Muscle layer of colon (tissue), 2 donors: ENCODE results near the gene AMMECR1L.
"Not testable (repeated sequence)": the region's sequence is repeated elsewhere in the genome, so short reads cannot be mapped to it uniquely, and the experiment has no call there.

Experiments
- H3K27ac ChIP-seq: one replicate; pipeline ENCODE4 v1.7.0; 2013; ENCODE audit warnings: low read depth, mild to moderate bottlenecking, low read length, moderate library complexity
- H3K27me3 ChIP-seq, 2 donors: one replicate each; pipeline ENCODE4 v1.7.0; 2013; ENCODE audit warnings: low read length in 2 of 2, mild to moderate bottlenecking in 2 of 2; ENCODE audit not compliant: insufficient read depth in 2 of 2, control insufficient read depth in 1 of 2
- H3K36me3 ChIP-seq: one replicate; pipeline ENCODE4 v1.7.0; 2013; ENCODE audit warnings: mild to moderate bottlenecking, low read length; ENCODE audit not compliant: insufficient read depth
- H3K4me1 ChIP-seq: one replicate; pipeline ENCODE4 v1.7.0; 2013; ENCODE audit warnings: mild to moderate bottlenecking, low read length; ENCODE audit not compliant: insufficient read depth
- H3K4me3 ChIP-seq, 2 donors: one replicate each; pipeline ENCODE4 v1.7.0; 2013; ENCODE audit warnings: low read length in 2 of 2, low read depth in 1 of 2, mild to moderate bottlenecking in 1 of 2, moderate library complexity in 1 of 2
- H3K9ac ChIP-seq: one replicate; pipeline ENCODE4 v1.7.0; 2013; ENCODE audit warnings: low read length
- H3K9me3 ChIP-seq: one replicate; pipeline ENCODE4 v1.7.0; 2013; ENCODE audit warnings: mild to moderate bottlenecking, low read length
- donor health status: abdominal sarcoma.
- donor health status: Adenocarcinoma of cecum.

Gene AMMECR1L

DNA sequence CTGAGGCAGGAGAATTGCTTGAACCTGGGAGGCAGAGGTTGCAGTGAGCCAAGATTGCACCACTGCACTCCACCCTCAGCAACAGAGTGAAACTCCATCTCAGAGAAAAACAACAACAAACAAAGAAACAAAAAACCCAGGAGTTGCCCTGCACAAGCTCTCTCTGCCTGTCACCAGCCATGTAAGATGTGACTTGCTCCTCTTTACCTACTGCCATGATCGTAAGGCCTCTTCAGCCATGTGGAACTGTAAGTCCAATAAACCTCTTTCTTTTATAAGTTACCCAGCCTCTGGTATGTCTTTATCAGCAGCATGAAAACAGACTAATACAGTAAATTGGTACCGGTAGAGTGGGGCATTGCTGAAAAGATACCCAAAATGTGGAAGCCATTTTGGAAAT lies 59.0 kb downstream of the AMMECR1L start:
- not testable (repeated sequence) for H3K27ac ChIP-seq, H3K4me3 ChIP-seq, H3K9me3 ChIP-seq, H3K9ac ChIP-seq, H3K36me3 ChIP-seq, H3K27me3 ChIP-seq, H3K4me1 ChIP-seq

GRCh38 chr2:127826047-127826446 lies 59.7 kb downstream of the AMMECR1L start:
- no peaks in the 10 kb centered on the region for H3K36me3 ChIP-seq
- no peak overlapping the region for H3K4me3 ChIP-seq
- H3K9ac ChIP-seq = no peak overlapping the region
- no peak overlapping the region for H3K27ac ChIP-seq
- H3K4me1 ChIP-seq = no peaks in the 10 kb centered on the region
- no peaks in the 10 kb centered on the region for H3K9me3 ChIP-seq
- no peaks in the 10 kb centered on the region for H3K27me3 ChIP-seq

DNA sequence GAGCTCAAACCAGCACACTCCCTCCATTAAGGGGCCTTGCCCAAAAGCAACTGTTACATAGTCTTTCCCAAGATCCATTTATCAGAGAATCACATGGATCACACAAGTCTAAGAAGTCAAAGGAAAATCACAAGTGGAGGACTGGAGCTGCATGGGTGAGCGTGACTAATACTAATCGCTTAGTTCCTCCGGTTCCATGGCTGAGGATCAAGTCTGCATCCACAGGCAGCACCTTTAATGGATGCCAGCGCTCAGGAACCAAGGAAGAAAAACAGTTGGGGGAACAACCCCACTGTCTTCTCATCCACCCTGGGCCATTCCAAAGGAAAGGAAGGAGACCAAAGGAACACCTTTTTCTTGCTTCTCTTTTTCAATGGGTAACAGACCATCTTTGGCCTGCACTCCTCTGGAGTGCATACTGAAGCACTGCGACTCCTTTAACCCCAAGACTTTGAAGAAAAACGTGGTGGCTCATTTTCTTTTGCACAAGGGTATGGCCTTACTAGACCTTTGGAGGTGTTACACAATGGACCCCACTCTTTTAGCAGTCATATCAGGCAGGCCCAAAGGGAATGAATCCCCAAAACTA lies 65.6 kb downstream of the AMMECR1L start:
- Histone ChIP-seq H3K4me1 (no peaks in the 10 kb centered on the region), H3K36me3 (no peaks in the 10 kb centered on the region), H3K9ac (no peak overlapping the region), H3K9me3 (peaks cover 8% of the 10 kb centered on the region), H3K4me3 (no peak overlapping the region), H3K27ac (no peak overlapping the region), H3K27me3 (no peaks in the 10 kb centered on the region)

GRCh38 chr2:127818794-127819425 lies 66.8 kb downstream of the AMMECR1L start:
- Histone ChIP-seq H3K27ac (no peak overlapping the region), H3K9me3 (peaks cover 8% of the 10 kb centered on the region), H3K4me1 (no peaks in the 10 kb centered on the region), H3K4me3 (no peak overlapping the region), H3K36me3 (no peaks in the 10 kb centered on the region), H3K9ac (no peak overlapping the region), H3K27me3 (no peaks in the 10 kb centered on the region)

- H3K9me3 ChIP-seq = peaks cover 8% of the 10 kb centered on the region
- no peak overlapping the region for H3K4me3 ChIP-seq
- no peak overlapping the region for H3K27ac ChIP-seq
- H3K4me1 ChIP-seq = no peaks in the 10 kb centered on the region
- no peak overlapping the region for H3K9ac ChIP-seq
- H3K36me3 ChIP-seq = no peaks in the 10 kb centered on the region
- no peaks in the 10 kb centered on the region for H3K27me3 ChIP-seq
These were observed 67.5 kb downstream of the AMMECR1L start for GRCh38 chr2:127818241-127818640.

DNA sequence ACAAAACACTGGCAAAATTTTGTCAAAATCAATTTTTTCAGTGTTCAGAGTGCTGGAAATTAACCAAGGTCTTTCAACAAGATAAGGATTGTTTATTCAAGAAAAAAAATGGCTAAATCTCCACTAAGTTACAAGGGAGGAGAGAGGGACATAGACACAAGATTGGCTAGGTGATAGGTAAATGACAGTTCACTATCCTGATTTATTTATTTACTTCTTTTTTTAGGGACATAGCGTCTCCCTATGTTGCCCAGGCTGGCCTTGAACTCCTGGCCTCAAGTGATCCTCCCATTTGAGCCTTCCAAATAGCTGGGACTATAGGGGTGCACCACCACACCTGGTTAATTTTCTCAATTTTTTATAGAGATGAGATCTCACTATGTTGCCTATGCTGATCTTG lies 71.1 kb downstream of the AMMECR1L start:
- Histone ChIP-seq H3K36me3 (no peaks in the 10 kb centered on the region), H3K27me3 (no peaks in the 10 kb centered on the region), H3K9me3 (no peaks in the 10 kb centered on the region), H3K4me3 (no peak overlapping the region), H3K4me1 (no peaks in the 10 kb centered on the region), H3K27ac (no peak overlapping the region), H3K9ac (no peak overlapping the region)

GRCh38 chr2:127812441-127812840 lies 73.3 kb downstream of the AMMECR1L start:
- not testable (repeated sequence) for H3K36me3 ChIP-seq, H3K27me3 ChIP-seq, H3K9me3 ChIP-seq, H3K9ac ChIP-seq, H3K4me3 ChIP-seq, H3K27ac ChIP-seq, H3K4me1 ChIP-seq
